NCI-H2081 treated with DMSO at 0.1 percent for 48 hours (cell line): ENCODE results near the gene NDUFA5.

ENCODE experiments used
- DNase-seq: peaks from one replicate; lab custom pipeline; 2025; lab: John Stamatoyannopoulos, UW

NDUFA5 gene

DNA sequence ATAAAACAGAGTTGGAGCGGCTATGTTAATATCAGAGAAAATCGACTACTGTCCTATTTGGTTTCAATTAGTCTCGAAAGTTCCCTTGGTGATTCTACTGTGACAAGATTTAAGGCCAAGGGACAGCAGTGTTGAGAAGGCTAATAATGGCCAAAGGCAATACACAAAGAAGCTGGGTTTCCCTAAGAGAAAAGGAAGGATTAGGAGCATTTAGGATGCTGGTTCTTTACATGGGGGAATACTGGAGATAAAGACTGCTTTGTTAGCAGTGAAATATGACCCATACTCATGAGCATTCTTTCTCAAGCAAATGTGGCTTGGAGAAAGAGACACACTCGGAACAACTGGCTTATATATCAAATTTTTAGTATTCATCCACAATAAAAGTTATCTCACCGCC is 55.4 kb downstream of the NDUFA5 start:
- DNase-seq = no peak

DNA sequence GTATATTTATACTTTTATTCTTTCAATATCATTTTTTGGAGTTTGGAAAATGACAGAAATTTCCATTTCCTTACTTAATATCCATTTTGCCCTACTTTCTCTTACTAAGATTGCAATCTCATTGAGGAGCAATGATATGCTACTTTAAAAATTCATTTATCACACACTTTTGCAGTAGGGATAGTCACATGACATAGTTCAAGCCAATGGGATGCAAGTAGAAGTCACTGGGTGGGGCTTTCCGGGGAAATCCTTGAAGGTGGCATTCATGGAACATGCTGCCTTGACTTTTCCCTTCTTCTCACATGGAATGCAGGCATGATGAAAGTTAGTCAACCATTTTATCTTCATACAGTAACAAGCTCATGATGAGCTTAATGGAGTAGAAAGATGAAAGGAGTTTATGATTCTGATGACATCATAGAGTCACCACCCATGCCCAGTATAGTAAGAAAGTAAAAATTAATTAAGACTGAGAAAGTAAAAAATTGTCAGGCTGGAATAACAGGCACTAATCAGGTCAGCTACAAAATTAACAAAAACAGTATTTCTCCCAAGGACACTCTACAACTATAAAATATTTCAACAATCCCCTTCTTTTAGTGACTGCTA is 56.6 kb downstream of the NDUFA5 start:
- no peak for DNase-seq

DNA sequence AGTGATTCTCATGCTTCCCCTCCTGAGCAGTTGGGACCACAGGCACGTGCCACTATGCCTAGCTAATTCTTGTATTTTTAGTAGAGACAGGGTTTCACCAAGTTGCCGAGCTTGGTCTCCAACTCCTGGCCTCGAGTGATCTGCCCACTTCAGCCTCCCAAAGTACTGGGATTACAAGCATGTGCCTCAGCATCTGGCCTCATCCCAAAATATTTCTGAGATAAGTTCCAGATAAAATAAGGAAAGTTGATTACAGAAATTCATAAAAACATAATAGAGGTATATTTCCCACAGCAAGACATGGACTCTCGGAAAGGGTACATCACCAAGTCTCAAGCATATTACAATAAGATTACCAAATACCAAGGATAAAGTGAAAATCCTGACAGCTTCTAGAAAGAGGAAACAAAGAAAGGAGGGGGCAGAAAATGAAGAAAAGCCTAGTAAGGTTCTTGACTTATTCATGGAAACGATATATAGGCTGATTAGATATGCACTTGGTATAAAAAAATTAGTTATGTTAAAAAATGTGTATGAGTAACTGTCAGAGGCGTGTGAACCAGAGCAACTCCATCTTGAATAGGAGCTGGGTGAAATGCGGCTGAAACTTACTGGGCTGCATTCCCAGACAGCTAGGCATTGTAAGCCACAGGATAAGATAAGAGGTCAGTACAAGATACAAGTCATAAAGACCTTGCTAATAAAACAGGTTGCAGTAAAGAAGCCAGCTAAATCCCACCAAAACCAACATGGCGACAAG is 58.2 kb downstream of the NDUFA5 start:
- no peak for DNase-seq

DNA sequence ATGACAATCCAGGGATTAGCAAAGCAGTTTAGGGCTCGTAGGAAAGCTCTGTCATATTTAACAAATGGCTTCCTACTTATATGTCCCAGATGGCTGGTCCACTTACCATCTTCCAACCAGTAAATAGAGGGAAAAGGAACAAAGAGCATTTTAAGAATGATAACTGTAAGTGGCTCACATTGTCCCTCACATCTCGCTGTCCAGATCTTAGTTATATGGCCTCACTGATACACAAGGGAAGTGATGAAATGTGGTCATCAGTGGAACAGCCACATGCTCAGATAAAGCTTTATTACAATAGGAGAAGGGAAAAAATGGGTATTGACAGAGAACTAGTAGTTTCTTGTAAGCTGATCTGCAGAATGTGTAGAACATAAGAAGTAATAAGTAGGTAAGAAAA is 59.0 kb downstream of the NDUFA5 start:
- DNase-seq = no peak

DNA sequence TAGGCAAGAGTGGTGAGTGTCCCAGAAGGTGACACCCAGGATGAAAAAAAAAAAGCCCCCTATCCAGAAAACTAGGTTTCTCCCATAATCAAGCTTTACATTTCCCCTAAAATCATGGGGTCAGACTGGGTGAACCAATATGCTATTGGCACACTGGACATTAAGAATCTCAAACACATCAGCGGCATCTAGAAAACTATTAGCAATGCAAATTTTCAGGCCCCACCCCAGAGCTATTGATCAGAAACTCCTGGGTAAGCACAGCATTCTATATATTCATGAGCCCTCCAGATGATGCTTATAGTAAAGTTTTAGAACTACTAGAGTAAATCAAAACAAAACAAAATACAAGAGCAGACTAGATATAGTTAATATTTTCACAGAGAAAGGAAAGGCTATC is 59.6 kb downstream of the NDUFA5 start:
- no peak for DNase-seq

DNA sequence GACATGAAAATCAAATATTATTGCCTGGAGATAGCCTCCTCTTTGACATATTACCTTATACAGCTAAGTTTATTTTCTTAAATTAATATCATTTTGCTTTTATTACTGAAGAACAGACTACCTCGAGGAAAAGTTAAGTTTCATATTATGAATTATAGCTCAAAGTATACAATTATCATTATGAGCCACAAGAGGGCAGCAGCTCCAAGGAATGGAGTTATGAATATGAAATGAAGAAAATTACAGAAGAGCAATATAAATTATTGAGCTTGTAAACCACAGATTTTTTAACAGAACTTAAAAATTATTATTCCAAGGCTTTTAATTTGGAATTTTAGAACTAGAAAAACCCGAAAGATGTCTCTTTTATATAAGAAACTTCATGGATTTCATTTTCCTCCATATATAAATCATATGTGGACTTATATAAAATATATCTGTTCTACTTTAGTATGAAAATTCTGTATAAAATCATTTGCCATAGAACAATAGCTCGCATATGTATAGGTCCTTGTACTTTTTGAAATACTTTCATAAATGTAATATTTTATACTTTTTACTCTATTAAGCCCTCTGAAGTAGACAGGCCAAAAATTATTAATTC is 63.3 kb downstream of the NDUFA5 start:
- no peak for DNase-seq

DNA sequence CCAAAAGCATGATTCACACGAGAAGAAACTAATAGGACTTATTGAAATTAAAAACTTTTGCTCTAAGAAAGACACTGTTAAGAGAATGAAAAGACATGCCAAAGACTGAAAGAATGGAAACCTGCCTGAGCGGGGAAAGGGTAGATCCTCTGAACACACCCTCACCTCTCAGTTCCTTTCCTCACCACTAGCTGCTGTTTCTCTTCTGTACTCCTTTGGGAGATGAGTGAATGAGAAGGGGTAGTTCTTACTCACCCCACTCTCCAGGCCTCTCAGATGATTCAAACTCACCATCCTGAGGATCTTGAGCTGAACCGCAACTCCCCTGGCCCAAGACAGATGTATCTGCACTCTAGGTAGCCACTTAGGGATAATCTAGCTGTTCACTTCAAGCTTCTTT is 65.1 kb downstream of the NDUFA5 start:
- DNase-seq = no peak
